WI38 (cell line): ENCODE measurements around the gene HSPBP1.

Source experiments
- H3K4me3 ChIP-seq: 2 replicates; pipeline ENCODE4 v1.5.1; 2011; ENCODE audit warnings: low read depth, mild to moderate bottlenecking, control low read depth, low read length
- TF ChIP-seq, protein P1 (sequence below): IDR thresholded peaks from 2 replicates; pipeline ENCODE4 v1.5.1; 2012; ENCODE audit warnings: low read depth, mild to moderate bottlenecking, control low read depth, low read length

The HSPBP1 gene

DNA sequence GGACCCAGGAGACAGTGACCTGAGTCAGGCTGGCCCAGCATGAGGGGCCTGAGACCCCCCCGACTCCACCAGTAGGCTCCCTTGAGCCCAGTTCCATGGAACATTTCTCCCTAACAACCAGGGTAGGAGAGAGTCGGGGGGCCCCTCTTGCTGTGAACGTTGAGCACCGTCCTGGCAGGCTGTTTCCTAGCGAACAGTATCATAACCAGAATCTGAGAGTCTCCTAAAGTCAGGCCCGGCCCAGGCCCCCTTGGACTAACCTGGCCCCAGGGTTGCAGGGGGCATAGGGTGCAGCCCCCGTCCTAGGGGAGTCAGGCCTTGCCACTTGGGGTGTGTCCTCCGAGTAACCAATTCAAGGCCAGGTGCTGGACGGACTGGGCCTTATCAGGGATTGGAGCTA, 31.5 kb upstream of the HSPBP1 start:
- TF ChIP-seq, protein P1, sequence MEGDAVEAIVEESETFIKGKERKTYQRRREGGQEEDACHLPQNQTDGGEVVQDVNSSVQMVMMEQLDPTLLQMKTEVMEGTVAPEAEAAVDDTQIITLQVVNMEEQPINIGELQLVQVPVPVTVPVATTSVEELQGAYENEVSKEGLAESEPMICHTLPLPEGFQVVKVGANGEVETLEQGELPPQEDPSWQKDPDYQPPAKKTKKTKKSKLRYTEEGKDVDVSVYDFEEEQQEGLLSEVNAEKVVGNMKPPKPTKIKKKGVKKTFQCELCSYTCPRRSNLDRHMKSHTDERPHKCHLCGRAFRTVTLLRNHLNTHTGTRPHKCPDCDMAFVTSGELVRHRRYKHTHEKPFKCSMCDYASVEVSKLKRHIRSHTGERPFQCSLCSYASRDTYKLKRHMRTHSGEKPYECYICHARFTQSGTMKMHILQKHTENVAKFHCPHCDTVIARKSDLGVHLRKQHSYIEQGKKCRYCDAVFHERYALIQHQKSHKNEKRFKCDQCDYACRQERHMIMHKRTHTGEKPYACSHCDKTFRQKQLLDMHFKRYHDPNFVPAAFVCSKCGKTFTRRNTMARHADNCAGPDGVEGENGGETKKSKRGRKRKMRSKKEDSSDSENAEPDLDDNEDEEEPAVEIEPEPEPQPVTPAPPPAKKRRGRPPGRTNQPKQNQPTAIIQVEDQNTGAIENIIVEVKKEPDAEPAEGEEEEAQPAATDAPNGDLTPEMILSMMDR = no peak

DNA sequence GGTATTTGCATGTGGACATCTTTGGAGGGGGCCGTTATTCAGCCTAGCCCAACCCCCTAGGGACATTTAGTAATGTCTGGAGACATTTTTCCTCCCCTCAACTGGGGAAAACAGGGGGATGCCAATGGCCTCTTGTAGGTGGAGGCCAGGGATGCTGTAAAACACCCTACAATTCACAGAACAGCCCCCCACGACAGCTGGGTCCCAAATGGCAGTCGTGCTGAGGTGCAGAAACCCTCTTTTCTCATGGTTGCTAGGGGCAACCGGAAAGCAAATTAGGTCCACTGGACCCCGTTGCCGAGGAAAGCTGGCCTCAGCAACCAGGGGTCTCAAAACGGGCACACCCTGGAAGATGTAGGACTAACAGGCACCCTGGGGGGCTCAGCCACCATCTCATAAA, 30.6 kb upstream of the HSPBP1 start:
- no peak overlapping the region for H3K4me3 ChIP-seq
- TF ChIP-seq, protein P1 = no peak

More for the DNA sequence above, 31.5 kb upstream of the HSPBP1 start:
- no peak overlapping the region for H3K4me3 ChIP-seq

DNA sequence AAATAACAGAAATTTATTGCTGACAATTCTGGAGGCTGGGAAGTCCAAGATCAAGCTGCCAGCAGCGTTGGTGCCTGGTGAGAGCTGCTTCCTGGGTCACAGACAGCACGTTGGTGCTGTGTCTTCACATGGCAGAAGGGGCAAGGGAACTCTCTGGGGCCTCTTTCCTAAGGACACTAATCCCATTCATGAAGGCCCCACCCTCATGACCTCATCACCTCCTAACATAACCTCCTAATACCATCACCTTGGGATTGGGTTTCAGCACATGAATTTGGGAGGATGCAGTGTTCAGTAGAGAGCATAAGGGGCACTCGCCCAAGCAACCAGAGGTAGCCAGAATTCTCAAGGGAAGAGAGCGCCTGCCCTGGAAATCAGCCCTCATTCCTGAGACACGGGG, 29.5 kb upstream of the HSPBP1 start:
- TF ChIP-seq, protein P1 = no peak
- H3K4me3 ChIP-seq = no peak overlapping the region

DNA sequence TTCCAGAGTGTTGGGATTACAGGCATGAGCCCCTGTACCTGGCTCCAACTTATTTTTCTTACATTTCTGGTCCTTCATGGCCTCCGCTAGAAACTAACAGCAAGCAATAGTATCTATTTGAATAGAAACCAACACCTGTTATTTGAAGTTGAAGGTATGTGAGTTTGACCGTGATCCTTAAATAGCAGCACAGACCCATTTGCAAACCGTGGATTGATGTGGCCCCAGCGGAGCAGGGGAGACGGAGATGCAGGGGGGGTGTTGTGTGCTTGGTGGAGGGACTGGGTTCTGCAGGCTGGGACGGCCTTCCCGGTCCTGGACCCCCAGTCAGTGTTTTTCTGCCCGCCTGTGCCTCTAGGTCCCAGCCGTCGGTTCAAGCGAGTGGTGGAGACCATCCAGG, 28.4 kb upstream of the HSPBP1 start:
- H3K4me3 ChIP-seq = no peak overlapping the region
- TF ChIP-seq, protein P1 = no peak

DNA sequence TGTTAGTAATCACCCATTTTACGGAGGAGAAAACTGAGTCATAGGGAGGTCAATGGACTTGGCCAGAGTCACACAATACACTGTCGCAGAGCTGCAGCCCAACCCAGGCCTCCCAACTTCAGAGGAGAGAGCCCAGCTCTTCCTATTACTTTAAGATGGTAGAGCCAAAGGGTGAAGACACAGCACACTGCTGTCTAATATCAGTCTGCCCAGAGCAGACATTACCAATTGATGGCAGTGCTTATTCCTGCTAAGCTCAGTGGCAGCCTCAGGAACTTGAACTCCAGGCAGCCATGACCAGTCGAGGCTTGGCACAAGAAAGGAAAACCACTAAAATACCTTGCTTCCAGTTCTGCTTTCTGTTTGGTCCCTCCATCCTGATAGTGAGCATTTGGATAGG, 26.8 kb upstream of the HSPBP1 start:
- H3K4me3 ChIP-seq = no peak overlapping the region
- TF ChIP-seq, protein P1 = no peak

DNA sequence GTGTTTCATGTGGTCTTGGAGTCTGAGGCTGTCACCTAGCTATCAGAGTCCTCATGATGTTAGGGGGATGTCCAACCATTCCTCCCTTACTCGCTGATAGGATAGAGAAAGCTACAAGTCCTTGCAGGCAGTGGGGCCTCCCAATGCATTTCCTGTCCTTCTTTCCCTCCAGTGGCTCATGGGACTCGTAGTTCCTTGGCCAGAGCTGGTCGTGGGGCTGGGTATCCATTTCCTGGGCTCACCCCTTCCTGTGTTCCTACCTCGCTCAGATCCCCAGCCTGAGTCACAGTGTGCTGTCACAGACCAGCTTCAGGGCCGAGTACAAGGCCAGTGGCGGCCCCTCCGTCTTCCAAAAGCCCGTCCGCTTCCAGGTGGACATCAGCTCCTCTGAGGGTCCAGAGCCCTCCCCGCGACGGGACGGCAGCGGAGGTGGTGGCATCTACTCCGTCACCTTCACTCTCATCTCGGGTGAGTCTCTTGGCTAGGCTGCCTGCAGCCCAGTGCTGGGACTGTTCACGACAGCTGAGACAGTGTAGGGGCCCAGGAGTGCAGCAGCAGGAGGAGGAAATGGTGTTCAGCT, 26.2 kb upstream of the HSPBP1 start:
- TF ChIP-seq, protein P1 = no peak
- no peak overlapping the region for H3K4me3 ChIP-seq

DNA sequence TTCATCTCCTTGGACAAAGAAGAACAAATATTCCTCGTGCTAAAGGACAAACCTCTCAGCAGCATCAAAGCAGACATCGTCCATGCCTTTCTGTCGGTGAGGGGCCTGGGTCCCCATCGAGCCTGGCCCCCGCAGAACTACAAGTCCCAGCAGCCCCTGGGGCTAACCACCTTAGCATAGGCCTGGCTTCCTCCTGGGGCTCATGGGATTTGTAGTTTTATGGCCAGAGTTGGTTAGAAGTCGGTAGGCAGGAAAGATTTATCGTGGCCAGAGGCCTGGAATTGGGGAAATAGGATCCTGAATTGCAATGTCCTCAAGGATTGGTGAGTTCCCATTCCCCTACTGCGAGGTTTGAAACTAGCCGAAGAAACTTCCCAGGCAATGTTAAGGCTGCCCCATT, 25.6 kb upstream of the HSPBP1 start:
- TF ChIP-seq, protein P1 = no peak
- H3K4me3 ChIP-seq = no peak overlapping the region
